ENCODE data around the gene SUMO2. TPM values are rescaled to one million over a fixed set of nuclear protein-coding genes. Genes with fewer than 3 reads are reported as not detected.

The SUMO2 gene
- total and polyA plus RNA-seq, 2 of the 8 experiments (the other 6 are each of a cell fraction or from before 2014, with no cell fraction given) = 184 to 779 TPM

DNA sequence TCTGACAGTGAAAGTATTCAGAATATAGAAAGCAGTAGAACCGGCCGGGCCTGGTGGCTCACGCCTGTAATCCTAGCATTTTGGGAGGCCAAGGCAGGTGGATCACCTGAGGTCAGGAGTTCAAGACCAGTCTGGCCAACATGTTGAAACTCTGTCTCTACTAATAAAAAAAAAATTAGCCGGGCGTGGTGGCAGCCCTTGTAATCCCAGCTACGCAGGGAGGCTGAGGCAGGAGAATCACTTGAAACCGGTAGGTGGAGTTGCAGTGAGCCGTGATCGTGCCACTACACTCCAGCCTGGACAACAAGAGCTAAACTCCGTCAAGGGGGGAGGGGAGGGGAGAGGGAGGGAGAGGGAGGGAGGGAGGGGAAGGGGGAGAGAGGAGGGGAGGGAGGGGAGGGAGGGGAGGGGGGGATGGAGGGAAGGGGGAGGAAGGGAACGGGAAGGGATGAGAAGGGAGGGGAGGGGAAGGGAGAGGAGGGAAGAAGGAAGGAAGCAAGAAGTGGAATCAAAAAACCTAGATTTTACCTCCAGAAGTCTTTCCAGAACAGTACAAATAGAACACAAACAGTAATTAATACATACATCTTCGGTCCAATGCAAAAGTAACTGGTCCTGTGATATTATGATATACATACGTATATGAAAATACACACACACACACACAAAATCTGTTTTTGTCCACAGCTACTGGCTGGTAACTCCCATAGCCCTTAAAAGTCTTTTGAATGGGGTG lies 40.4 kb downstream of the SUMO2 start (continued):
- TF ChIP-seq BCL11A (IDR thresholded peaks at IDR 0.05; ENCODE audit: low read depth in 2 of 2, low read length in 2 of 2) = no peak
- TF ChIP-seq RBBP5 (IDR thresholded peaks at IDR 0.05; ENCODE audit: borderline replicate concordance, low read depth, low read length) = no peak
- TF ChIP-seq RNF2 (IDR thresholded peaks at IDR 0.05; ENCODE audit: borderline replicate concordance, low read depth, low read length, missing control alignments, poor library complexity, severe bottlenecking) = no peak
- TF ChIP-seq CTBP2 (IDR thresholded peaks at IDR 0.05; ENCODE audit: borderline replicate concordance, insufficient read depth, insufficient read length, low read length) = no peak
- TF ChIP-seq JUN (IDR thresholded peaks at IDR 0.05; ENCODE audit: low read depth, low read length) = no peak
- TF ChIP-seq SP4 (IDR thresholded peaks at IDR 0.05; ENCODE audit: low read length) = no peak
- TF ChIP-seq, protein P1, sequence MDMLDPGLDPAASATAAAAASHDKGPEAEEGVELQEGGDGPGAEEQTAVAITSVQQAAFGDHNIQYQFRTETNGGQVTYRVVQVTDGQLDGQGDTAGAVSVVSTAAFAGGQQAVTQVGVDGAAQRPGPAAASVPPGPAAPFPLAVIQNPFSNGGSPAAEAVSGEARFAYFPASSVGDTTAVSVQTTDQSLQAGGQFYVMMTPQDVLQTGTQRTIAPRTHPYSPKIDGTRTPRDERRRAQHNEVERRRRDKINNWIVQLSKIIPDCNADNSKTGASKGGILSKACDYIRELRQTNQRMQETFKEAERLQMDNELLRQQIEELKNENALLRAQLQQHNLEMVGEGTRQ (IDR thresholded peaks at IDR 0.05; ENCODE audit: low read length) = no peak
- no peak for TF ChIP-seq RAD21 (IDR thresholded peaks at IDR 0.05 in 1 of 2, conservative IDR thresholded peaks at IDR 0.05 in 1 of 2; ENCODE audit: low read depth in 2 of 2, low read length in 2 of 2)

All from H1 (cell line).